SK-N-SH treated with all-trans-retinoic acid at 6 μM for 48 hours (cell line): Measurements from ENCODE around the gene SLC25A18.

Experiments used
- ATAC-seq: fragments of 200-7000 bp; cut with Tn5 transposase; 3 replicates; pipeline ENCODE4 v1.9.1; 2020; ENCODE audit warnings: mild to moderate bottlenecking, moderate library complexity
- ARNTL ChIP-seq: fragments of 450-650 bp; formaldehyde crosslinking; IDR thresholded peaks from 2 replicates; pipeline ENCODE4 v1.5.0; 2020; ENCODE audit warnings: low read depth, mild to moderate bottlenecking, moderate library complexity, borderline replicate concordance
- BACH2 ChIP-seq: fragments of 250-450 bp; sonication (Bioruptor Pico); IDR thresholded peaks from 2 replicates; pipeline ENCODE4 v1.9.0; 2021; ENCODE audit warnings: mild to moderate bottlenecking, borderline replicate concordance
- CSDC2 ChIP-seq: fragments of 250-450 bp; sonication (Bioruptor Pico); IDR thresholded peaks from 2 replicates; pipeline ENCODE4 v1.5.0; 2020; ENCODE audit warnings: mild to moderate bottlenecking, moderate library complexity
- ESRRG ChIP-seq: fragments of 250-450 bp; sonication (Bioruptor Pico); IDR thresholded peaks from 2 replicates; pipeline ENCODE4 v1.6.1; 2021; ENCODE audit warnings: mild to moderate bottlenecking
- GLIS3 ChIP-seq: fragments of 250-450 bp; sonication (Bioruptor Pico); IDR thresholded peaks from 2 replicates; pipeline ENCODE4 v1.5.0; 2020; ENCODE audit warnings: mild to moderate bottlenecking, moderate library complexity
- ISL1 ChIP-seq: fragments of 250-450 bp; sonication (Bioruptor Pico); IDR thresholded peaks from 2 replicates; pipeline ENCODE4 v2.1.2; 2022; ENCODE audit warnings: mild to moderate bottlenecking, moderate library complexity
- OSR1 ChIP-seq: fragments of 250-450 bp; sonication (Bioruptor Pico); IDR thresholded peaks from 2 replicates; pipeline ENCODE4 v1.8.0; 2022; ENCODE audit warnings: moderate library complexity, mild to moderate bottlenecking, inconsistent platforms
- PPARA ChIP-seq: fragments of 250-450 bp; sonication (Bioruptor Pico); IDR thresholded peaks from 2 replicates; pipeline ENCODE4 v1.5.0; 2020; ENCODE audit warnings: mild to moderate bottlenecking, borderline replicate concordance
- RARB ChIP-seq: fragments of 250-450 bp; sonication (Bioruptor Pico); IDR thresholded peaks from 2 replicates; pipeline ENCODE4 v1.8.0; 2021; ENCODE audit warnings: mild to moderate bottlenecking, moderate library complexity
- SNAI2 ChIP-seq: fragments of 250-450 bp; sonication (Bioruptor Pico); IDR thresholded peaks from 2 replicates; pipeline ENCODE4 v1.5.0; 2020; ENCODE audit warnings: mild to moderate bottlenecking, moderate library complexity
- TCF4 ChIP-seq: fragments of 250-450 bp; sonication (Bioruptor Pico); IDR thresholded peaks from 2 replicates; pipeline ENCODE4 v1.8.0; 2021; ENCODE audit warnings: mild to moderate bottlenecking, moderate library complexity, borderline replicate concordance
- TOX ChIP-seq: fragments of 250-450 bp; sonication (Bioruptor Pico); IDR thresholded peaks from 2 replicates; pipeline ENCODE4 v1.8.0; 2021; ENCODE audit warnings: mild to moderate bottlenecking, moderate library complexity, borderline replicate concordance
- ZC3H10 ChIP-seq: fragments of 250-450 bp; sonication (Bioruptor Pico); IDR thresholded peaks from 2 replicates; pipeline ENCODE4 v1.5.1; 2021; ENCODE audit warnings: mild to moderate bottlenecking, moderate library complexity
- ZFP3 ChIP-seq: fragments of 250-450 bp; sonication (Bioruptor Pico); IDR thresholded peaks from 2 replicates; pipeline ENCODE4 v1.5.0; 2020; ENCODE audit warnings: mild to moderate bottlenecking, moderate library complexity
- ZFP30 ChIP-seq: fragments of 450-650 bp; formaldehyde crosslinking; IDR thresholded peaks from 2 replicates; pipeline ENCODE4 v1.5.0; 2022; ENCODE audit warnings: mild to moderate bottlenecking, moderate library complexity
- ZNF565 ChIP-seq: fragments of 450-650 bp; formaldehyde crosslinking; conservative IDR thresholded peaks from 2 replicates; pipeline ENCODE4 v1.5.0; 2020; ENCODE audit warnings: low read depth, mild to moderate bottlenecking, moderate library complexity
- ZNF70 ChIP-seq: fragments of 450-650 bp; formaldehyde crosslinking; IDR thresholded peaks from 2 replicates; pipeline ENCODE4 v1.5.0; 2020; ENCODE audit warnings: mild to moderate bottlenecking, moderate library complexity
- ZNF8 ChIP-seq: fragments of 450-650 bp; formaldehyde crosslinking; IDR thresholded peaks from 2 replicates; pipeline ENCODE4 v1.5.0; 2020; ENCODE audit warnings: mild to moderate bottlenecking, moderate library complexity
- TF ChIP-seq, protein P1 (sequence below): fragments of 250-450 bp; sonication (Bioruptor Pico); IDR thresholded peaks from 2 replicates; pipeline ENCODE4 v1.8.0; 2021; ENCODE audit warnings: low read depth, mild to moderate bottlenecking, moderate library complexity, borderline replicate concordance
- TF ChIP-seq, protein P2 (sequence below): fragments of 250-450 bp; sonication (Bioruptor Pico); IDR thresholded peaks from 2 replicates; pipeline ENCODE4 v1.8.0; 2020; ENCODE audit warnings: mild to moderate bottlenecking, moderate library complexity, borderline replicate concordance
- TF ChIP-seq, protein P3 (sequence below): fragments of 250-450 bp; sonication (Bioruptor Pico); IDR thresholded peaks from 2 replicates; pipeline ENCODE4 v1.5.1; 2021; ENCODE audit warnings: mild to moderate bottlenecking, moderate library complexity
- TF ChIP-seq, protein P4 (sequence below): fragments of 250-450 bp; sonication (Bioruptor Pico); IDR thresholded peaks from 2 replicates; pipeline ENCODE4 v1.5.1; 2020; ENCODE audit warnings: low read depth, mild to moderate bottlenecking, moderate library complexity
- TF ChIP-seq, protein P5 (sequence below): fragments of 250-450 bp; sonication (Bioruptor Pico); IDR thresholded peaks from 2 replicates; pipeline ENCODE4 v1.5.0; 2020; ENCODE audit warnings: mild to moderate bottlenecking, moderate library complexity

Gene SLC25A18

GRCh38 chr22:17583151-17583550 lies 19.9 kb downstream of the SLC25A18 start:
- no peak for TF ChIP-seq ZFP30 (CRISPR knock-in tag)
- TF ChIP-seq ZC3H10, result no peak
- no peak for TF ChIP-seq ESRRG (CRISPR knock-in tag)
- TF ChIP-seq TCF4 (CRISPR knock-in tag), result no peak
- no peak for TF ChIP-seq ZFP3
- TF ChIP-seq ISL1, result no peak
- TF ChIP-seq CSDC2 (CRISPR knock-in tag), result no peak
- no peak for TF ChIP-seq ZNF8 (CRISPR knock-in tag)
- no peak for ATAC-seq

GRCh38 chr22:17586831-17587440 lies 23.6 kb downstream of the SLC25A18 start:
- TF ChIP-seq TOX (no peak), ZC3H10 (no peak), ZNF565 (no peak), OSR1 (no peak), ZFP3 (no peak), ISL1 (no peak), ZNF70 (CRISPR knock-in tag) (no peak), ESRRG (CRISPR knock-in tag) (no peak), ARNTL (no peak), GLIS3 (CRISPR knock-in tag) (no peak), CSDC2 (CRISPR knock-in tag) (no peak), BACH2 (CRISPR knock-in tag) (no peak), SNAI2 (CRISPR knock-in tag) (no peak), ZFP30 (CRISPR knock-in tag) (no peak)
- TF ChIP-seq, protein P1, sequence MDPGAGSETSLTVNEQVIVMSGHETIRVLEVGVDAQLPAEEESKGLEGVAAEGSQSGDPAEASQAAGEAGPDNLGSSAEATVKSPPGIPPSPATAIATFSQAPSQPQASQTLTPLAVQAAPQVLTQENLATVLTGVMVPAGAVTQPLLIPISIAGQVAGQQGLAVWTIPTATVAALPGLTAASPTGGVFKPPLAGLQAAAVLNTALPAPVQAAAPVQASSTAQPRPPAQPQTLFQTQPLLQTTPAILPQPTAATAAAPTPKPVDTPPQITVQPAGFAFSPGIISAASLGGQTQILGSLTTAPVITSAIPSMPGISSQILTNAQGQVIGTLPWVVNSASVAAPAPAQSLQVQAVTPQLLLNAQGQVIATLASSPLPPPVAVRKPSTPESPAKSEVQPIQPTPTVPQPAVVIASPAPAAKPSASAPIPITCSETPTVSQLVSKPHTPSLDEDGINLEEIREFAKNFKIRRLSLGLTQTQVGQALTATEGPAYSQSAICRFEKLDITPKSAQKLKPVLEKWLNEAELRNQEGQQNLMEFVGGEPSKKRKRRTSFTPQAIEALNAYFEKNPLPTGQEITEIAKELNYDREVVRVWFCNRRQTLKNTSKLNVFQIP (CRISPR knock-in tag), result no peak
- TF ChIP-seq, protein P2, sequence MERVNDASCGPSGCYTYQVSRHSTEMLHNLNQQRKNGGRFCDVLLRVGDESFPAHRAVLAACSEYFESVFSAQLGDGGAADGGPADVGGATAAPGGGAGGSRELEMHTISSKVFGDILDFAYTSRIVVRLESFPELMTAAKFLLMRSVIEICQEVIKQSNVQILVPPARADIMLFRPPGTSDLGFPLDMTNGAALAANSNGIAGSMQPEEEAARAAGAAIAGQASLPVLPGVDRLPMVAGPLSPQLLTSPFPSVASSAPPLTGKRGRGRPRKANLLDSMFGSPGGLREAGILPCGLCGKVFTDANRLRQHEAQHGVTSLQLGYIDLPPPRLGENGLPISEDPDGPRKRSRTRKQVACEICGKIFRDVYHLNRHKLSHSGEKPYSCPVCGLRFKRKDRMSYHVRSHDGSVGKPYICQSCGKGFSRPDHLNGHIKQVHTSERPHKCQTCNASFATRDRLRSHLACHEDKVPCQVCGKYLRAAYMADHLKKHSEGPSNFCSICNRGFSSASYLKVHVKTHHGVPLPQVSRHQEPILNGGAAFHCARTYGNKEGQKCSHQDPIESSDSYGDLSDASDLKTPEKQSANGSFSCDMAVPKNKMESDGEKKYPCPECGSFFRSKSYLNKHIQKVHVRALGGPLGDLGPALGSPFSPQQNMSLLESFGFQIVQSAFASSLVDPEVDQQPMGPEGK, result no peak
- TF ChIP-seq, protein P3, sequence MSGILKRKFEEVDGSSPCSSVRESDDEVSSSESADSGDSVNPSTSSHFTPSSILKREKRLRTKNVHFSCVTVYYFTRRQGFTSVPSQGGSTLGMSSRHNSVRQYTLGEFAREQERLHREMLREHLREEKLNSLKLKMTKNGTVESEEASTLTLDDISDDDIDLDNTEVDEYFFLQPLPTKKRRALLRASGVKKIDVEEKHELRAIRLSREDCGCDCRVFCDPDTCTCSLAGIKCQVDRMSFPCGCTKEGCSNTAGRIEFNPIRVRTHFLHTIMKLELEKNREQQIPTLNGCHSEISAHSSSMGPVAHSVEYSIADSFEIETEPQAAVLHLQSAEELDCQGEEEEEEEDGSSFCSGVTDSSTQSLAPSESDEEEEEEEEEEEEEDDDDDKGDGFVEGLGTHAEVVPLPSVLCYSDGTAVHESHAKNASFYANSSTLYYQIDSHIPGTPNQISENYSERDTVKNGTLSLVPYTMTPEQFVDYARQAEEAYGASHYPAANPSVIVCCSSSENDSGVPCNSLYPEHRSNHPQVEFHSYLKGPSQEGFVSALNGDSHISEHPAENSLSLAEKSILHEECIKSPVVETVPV (CRISPR knock-in tag), result no peak
- TF ChIP-seq, protein P4, sequence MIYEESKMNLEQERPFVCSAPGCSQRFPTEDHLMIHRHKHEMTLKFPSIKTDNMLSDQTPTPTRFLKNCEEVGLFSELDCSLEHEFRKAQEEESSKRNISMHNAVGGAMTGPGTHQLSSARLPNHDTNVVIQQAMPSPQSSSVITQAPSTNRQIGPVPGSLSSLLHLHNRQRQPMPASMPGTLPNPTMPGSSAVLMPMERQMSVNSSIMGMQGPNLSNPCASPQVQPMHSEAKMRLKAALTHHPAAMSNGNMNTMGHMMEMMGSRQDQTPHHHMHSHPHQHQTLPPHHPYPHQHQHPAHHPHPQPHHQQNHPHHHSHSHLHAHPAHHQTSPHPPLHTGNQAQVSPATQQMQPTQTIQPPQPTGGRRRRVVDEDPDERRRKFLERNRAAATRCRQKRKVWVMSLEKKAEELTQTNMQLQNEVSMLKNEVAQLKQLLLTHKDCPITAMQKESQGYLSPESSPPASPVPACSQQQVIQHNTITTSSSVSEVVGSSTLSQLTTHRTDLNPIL (CRISPR knock-in tag), result no peak
- TF ChIP-seq, protein P5, sequence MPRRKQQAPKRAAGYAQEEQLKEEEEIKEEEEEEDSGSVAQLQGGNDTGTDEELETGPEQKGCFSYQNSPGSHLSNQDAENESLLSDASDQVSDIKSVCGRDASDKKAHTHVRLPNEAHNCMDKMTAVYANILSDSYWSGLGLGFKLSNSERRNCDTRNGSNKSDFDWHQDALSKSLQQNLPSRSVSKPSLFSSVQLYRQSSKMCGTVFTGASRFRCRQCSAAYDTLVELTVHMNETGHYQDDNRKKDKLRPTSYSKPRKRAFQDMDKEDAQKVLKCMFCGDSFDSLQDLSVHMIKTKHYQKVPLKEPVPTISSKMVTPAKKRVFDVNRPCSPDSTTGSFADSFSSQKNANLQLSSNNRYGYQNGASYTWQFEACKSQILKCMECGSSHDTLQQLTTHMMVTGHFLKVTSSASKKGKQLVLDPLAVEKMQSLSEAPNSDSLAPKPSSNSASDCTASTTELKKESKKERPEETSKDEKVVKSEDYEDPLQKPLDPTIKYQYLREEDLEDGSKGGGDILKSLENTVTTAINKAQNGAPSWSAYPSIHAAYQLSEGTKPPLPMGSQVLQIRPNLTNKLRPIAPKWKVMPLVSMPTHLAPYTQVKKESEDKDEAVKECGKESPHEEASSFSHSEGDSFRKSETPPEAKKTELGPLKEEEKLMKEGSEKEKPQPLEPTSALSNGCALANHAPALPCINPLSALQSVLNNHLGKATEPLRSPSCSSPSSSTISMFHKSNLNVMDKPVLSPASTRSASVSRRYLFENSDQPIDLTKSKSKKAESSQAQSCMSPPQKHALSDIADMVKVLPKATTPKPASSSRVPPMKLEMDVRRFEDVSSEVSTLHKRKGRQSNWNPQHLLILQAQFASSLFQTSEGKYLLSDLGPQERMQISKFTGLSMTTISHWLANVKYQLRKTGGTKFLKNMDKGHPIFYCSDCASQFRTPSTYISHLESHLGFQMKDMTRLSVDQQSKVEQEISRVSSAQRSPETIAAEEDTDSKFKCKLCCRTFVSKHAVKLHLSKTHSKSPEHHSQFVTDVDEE (CRISPR knock-in tag), result no peak

DNA sequence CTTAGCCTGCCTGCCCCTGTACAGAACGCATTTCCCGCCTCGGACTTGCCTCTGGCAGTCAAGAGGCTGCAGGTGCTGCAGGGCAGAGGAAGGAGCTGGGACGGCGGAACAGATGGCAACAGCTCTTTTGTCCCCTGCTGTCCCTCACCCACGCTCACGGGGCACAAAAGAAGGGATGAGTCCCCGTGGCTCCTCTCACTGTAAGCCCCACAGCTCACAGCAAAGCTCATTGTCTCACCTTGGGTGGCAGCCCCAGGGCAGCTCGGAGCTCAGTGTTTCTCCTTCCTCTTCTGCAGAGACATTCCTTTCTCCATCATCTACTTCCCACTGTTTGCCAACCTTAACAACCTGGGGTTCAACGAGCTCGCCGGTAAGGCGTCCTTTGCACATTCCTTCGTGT lies 24.3 kb downstream of the SLC25A18 start:
- TF ChIP-seq, protein P4 (CRISPR knock-in tag), result no peak
- TF ChIP-seq ZFP3 (no peak), TOX (no peak), ZNF8 (CRISPR knock-in tag) (no peak), PPARA (no peak), BACH2 (CRISPR knock-in tag) (no peak), RARB (no peak), TCF4 (CRISPR knock-in tag) (no peak), ZFP30 (CRISPR knock-in tag) (no peak)
- TF ChIP-seq, protein P1 (CRISPR knock-in tag), result no peak
- TF ChIP-seq, protein P3 (CRISPR knock-in tag), result no peak
- peak; percentile 23; the same call in 1 of the 3 replicates for ATAC-seq

More at GRCh38 chr22:17586831-17587440, 23.6 kb downstream of the SLC25A18 start:
- no peak for ATAC-seq
